Measurements from ENCODE around the gene ITGB1.
"Not testable (repeated sequence)": the region's sequence is repeated elsewhere in the genome, so short reads cannot be mapped to it uniquely, and the experiment has no call there.

The ITGB1 gene

DNA sequence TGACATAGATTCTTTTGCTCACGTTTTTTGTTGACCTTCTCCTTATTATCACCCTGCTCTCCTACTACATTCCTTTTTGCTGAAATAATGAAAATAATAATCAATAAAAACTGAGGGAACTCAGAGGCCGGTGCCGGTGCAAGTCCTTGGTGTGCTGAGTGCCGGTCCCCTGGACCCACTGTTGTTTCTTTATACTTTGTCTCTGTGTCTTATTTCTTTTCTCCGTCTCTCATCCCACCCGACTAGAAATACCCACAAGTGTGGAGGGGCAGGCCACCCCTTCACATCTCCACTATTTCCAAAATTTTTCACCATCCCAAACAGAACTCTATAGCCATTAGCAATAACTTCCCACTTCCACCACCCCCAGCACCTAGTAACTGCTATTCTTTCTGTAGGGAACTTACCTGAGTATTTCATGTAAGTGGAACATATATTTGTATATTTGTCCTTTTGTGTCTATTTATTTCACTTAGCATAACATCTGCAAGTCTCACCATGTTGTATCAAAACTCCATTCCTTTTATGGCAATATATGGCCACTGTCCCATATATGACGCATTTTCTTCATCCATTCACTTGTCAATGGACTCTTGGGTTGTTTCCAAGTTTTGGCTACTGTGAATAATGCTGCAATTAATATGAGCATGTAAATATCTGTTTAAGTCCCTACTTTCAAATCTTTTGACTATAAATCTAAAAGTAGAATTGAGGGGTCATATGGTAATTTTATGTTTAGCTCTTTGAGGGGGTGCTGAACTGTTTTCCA is 62.6 kb downstream of the ITGB1 start:
- H3K36me3 ChIP-seq (ENCODE audit: control insufficient read depth in 2 of 2, insufficient read depth in 2 of 2, low read length in 2 of 2): peaks cover 7 to 12% of the 10 kb centered on the region in 2 donors
- not testable (repeated sequence) for H3K4me3 ChIP-seq (ENCODE audit: low read length in 2 of 2); H3K4me1 ChIP-seq (ENCODE audit: control insufficient read depth in 2 of 2, insufficient read depth in 2 of 2, low read length in 2 of 2); H3K9me3 ChIP-seq (ENCODE audit: control insufficient read depth in 2 of 2, low read length in 2 of 2); H3K27me3 ChIP-seq (ENCODE audit: control insufficient read depth in 2 of 2, insufficient read depth in 2 of 2, low read length in 2 of 2); H3K27ac ChIP-seq (ENCODE audit: low read depth in 2 of 2, low read length in 2 of 2); H3K9ac ChIP-seq (ENCODE audit: low read depth in 1 of 2, low read length in 2 of 2)

DNA sequence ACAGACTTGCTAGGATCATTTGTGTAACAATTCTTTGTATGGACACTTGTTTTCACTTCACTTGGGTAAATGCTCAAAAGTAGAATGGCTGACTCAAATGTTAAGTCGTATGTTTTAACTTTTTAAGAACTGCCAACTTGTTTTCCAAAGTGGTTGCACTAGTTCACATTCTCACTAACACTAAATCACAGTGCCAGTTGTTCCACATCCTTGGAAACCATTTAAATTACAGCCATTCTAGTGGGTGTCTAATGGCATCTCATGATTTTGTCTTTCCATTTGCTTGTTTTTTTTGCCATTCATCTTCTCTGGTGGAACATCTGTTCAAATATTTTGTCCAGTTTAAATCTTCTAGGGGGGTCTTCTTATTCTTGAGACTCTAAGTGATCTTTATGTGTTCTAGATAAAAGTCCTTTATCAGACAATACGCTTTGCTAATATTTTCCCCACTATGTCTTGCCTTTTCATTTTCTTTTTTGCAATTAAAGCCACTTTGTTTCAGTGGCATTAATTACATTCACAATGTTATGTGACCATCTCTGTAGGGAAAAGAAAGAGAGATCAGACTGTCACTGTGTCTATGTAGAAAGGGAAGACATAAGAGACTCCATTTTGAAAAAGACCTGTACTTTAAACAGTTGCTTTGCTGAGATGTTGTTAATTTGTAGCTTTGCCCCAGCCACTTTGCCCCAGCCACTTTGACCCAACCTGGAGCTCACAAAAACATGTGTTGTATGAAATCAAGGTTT is 63.9 kb downstream of the ITGB1 start:
- H3K4me3 ChIP-seq (ENCODE audit: low read length in 2 of 2): no peak overlapping the region

DNA sequence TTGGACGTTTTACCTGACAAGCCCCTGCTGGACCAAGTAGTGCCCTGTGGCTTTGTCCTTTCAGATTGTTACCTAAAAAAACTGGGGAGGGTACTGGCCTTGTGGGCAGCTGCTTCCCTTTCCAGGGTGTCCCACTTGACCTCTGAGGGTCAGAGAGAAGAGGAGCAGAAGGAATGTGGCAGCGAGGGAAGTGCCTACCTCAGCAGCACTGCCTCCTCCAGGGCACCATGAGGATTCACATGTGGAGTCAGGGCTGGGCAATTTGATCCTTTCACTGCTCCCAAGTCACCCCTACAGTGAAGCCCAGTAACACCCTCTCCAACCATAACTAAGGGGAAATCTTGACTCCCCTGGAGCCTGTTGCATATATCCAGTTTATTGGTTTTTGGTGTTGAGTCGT is 64.6 kb downstream of the ITGB1 start:
- no peaks in the 10 kb centered on the region for H3K4me1 ChIP-seq (ENCODE audit: control insufficient read depth in 2 of 2, insufficient read depth in 2 of 2, low read length in 2 of 2)
- H3K9ac ChIP-seq (ENCODE audit: low read depth in 1 of 2, low read length in 2 of 2): no peak overlapping the region
- H3K27me3 ChIP-seq (ENCODE audit: control insufficient read depth in 2 of 2, insufficient read depth in 2 of 2, low read length in 2 of 2): no peaks in the 10 kb centered on the region
- H3K4me3 ChIP-seq (ENCODE audit: low read length in 2 of 2): no peak overlapping the region
- peaks cover 5 to 7% of the 10 kb centered on the region in 2 donors for H3K36me3 ChIP-seq (ENCODE audit: control insufficient read depth in 2 of 2, insufficient read depth in 2 of 2, low read length in 2 of 2)
- no peaks in the 10 kb centered on the region for H3K9me3 ChIP-seq (ENCODE audit: control insufficient read depth in 2 of 2, low read length in 2 of 2)
- H3K27ac ChIP-seq (ENCODE audit: low read depth in 2 of 2, low read length in 2 of 2): no peak overlapping the region

More for the DNA sequence above, 63.9 kb downstream of the ITGB1 start:
- no peaks in the 10 kb centered on the region for H3K9me3 ChIP-seq (ENCODE audit: control insufficient read depth in 2 of 2, low read length in 2 of 2)
- no peak overlapping the region for H3K9ac ChIP-seq (ENCODE audit: low read depth in 1 of 2, low read length in 2 of 2)
- H3K36me3 ChIP-seq (ENCODE audit: control insufficient read depth in 2 of 2, insufficient read depth in 2 of 2, low read length in 2 of 2): peaks cover 7% of the 10 kb centered on the region in 2 donors
- no peaks in the 10 kb centered on the region for H3K4me1 ChIP-seq (ENCODE audit: control insufficient read depth in 2 of 2, insufficient read depth in 2 of 2, low read length in 2 of 2)
- H3K27ac ChIP-seq (ENCODE audit: low read depth in 2 of 2, low read length in 2 of 2): no peak overlapping the region
- no peaks in the 10 kb centered on the region for H3K27me3 ChIP-seq (ENCODE audit: control insufficient read depth in 2 of 2, insufficient read depth in 2 of 2, low read length in 2 of 2)

DNA sequence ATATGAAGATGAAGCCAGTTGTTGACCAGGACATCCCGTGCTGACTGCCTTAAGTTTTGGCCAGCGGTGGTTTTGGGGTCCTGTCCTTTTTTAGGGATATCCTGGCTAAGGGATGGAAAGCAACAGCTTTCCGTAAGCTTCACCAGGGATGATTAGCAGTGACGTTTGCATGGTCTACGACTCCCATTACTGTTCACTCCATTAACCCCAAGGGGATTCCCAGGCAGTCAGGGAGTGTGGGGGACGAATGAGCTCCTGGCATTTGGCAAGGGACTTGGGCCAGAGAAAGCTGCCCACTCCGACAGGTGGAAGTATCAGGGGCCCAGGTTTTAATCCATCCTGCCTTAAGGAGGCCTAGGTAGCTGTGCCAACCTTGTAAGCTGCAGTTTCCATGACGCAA is 66.8 kb downstream of the ITGB1 start:
- Histone ChIP-seq H3K9me3 (ENCODE audit: control insufficient read depth in 2 of 2, low read length in 2 of 2) (no peaks in the 10 kb centered on the region), H3K27ac (ENCODE audit: low read depth in 2 of 2, low read length in 2 of 2) (no peak overlapping the region), H3K9ac (ENCODE audit: low read depth in 1 of 2, low read length in 2 of 2) (no peak overlapping the region), H3K4me3 (ENCODE audit: low read length in 2 of 2) (no peak overlapping the region), H3K4me1 (ENCODE audit: control insufficient read depth in 2 of 2, insufficient read depth in 2 of 2, low read length in 2 of 2) (no peaks in the 10 kb centered on the region), H3K27me3 (ENCODE audit: control insufficient read depth in 2 of 2, insufficient read depth in 2 of 2, low read length in 2 of 2) (no peaks in the 10 kb centered on the region), H3K36me3 (ENCODE audit: control insufficient read depth in 2 of 2, insufficient read depth in 2 of 2, low read length in 2 of 2) (peaks cover 0 to under 1% of the 10 kb centered on the region in 2 donors)

DNA sequence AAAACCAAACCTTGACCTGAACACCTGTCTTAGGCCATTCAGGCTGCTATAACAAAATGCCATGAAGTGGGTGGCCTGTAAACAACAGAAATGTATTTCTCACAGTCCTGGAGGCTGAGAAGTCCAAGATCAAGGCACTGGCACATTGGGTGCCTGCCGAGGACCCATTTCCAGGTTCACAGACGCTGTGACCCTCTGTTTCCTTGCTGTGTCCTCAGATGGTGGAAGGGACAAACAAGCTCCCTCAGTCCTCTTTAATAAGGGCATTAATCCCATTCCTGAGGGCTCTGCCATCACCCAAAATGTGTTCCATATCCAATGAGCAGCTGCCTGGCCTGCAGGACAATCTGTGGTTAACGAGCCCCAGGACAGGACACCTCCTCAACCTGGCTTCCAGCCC is 67.6 kb downstream of the ITGB1 start:
- H3K36me3 ChIP-seq (ENCODE audit: control insufficient read depth in 2 of 2, insufficient read depth in 2 of 2, low read length in 2 of 2): no peaks in the 10 kb centered on the region
- H3K27ac ChIP-seq (ENCODE audit: low read depth in 2 of 2, low read length in 2 of 2): no peak overlapping the region
- H3K9ac ChIP-seq (ENCODE audit: low read depth in 1 of 2, low read length in 2 of 2): no peak overlapping the region
- no peaks in the 10 kb centered on the region for H3K9me3 ChIP-seq (ENCODE audit: control insufficient read depth in 2 of 2, low read length in 2 of 2)
- no peaks in the 10 kb centered on the region for H3K4me1 ChIP-seq (ENCODE audit: control insufficient read depth in 2 of 2, insufficient read depth in 2 of 2, low read length in 2 of 2)
- no peaks in the 10 kb centered on the region for H3K27me3 ChIP-seq (ENCODE audit: control insufficient read depth in 2 of 2, insufficient read depth in 2 of 2, low read length in 2 of 2)
- no peak overlapping the region for H3K4me3 ChIP-seq (ENCODE audit: low read length in 2 of 2)

DNA sequence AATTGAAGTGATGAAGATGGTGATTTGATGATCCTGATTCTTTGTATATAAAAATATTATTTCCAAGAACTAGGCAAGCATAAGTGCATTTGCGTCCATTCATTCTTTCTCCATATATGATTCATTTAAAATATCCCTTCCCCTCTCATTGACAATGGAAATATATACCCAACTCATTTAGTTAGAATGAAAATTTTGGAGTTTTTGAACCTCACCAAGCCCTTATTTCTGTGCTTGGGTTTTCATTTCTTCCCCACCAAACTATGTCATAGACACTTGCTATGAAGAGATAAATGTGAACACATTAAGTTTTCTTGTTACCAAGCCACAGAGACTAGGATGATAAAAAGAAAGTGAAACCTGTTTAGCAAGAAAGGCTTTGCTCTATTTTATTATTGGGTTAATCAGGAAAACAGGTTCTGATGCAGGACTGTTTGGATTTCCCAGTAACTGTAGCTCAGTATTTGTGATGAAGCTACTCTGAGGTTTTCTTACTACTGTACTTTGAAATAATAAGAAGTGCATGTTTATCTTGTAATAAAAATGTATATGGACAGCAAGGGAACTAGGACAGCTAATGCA is 68.3 kb downstream of the ITGB1 start:
- Histone ChIP-seq H3K4me3 (ENCODE audit: low read length in 2 of 2) (no peak overlapping the region), H3K9me3 (ENCODE audit: control insufficient read depth in 2 of 2, low read length in 2 of 2) (no peaks in the 10 kb centered on the region), H3K27ac (ENCODE audit: low read depth in 2 of 2, low read length in 2 of 2) (no peak overlapping the region), H3K27me3 (ENCODE audit: control insufficient read depth in 2 of 2, insufficient read depth in 2 of 2, low read length in 2 of 2) (no peaks in the 10 kb centered on the region), H3K36me3 (ENCODE audit: control insufficient read depth in 2 of 2, insufficient read depth in 2 of 2, low read length in 2 of 2) (no peaks in the 10 kb centered on the region), H3K4me1 (ENCODE audit: control insufficient read depth in 2 of 2, insufficient read depth in 2 of 2, low read length in 2 of 2) (no peaks in the 10 kb centered on the region), H3K9ac (ENCODE audit: low read depth in 1 of 2, low read length in 2 of 2) (no peak overlapping the region)

DNA sequence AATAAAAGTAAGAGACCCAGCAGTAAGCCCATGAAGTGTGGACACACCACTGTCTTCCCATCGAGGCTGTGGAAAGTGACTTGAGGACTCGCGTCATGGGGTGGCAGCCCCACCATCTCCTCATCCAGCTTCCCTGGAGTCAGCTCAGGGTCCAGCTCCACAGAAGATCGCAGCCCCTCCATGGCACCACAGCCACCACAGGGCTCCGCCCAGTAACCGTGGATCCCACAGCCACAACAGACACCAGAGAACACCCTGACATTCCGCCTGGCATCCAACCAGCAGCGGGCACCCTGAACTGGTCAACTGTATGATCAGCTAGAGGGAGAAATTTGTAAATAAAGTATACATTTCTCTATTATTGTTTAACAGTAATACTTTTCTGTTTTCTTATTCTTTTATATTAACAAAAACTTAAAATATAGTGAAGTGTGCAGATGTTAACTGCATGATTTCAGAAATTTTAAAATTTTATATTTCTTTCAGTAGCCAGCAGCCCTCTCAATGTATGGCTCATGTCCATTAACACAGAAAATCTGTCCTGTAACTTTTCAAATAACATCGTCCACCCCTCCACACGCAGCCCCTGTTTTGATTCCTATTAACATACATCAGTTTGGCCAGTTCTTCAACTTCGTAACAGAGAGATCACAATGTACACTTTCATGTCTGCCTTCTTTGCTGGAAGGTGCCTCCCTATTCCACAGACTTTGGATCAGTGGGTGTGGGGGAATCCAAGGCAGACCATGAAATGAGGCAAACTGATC is 69.7 kb downstream of the ITGB1 start:
- no peaks in the 10 kb centered on the region for H3K4me1 ChIP-seq (ENCODE audit: control insufficient read depth in 2 of 2, insufficient read depth in 2 of 2, low read length in 2 of 2)
- no peaks in the 10 kb centered on the region for H3K36me3 ChIP-seq (ENCODE audit: control insufficient read depth in 2 of 2, insufficient read depth in 2 of 2, low read length in 2 of 2)
- no peak overlapping the region for H3K27ac ChIP-seq (ENCODE audit: low read depth in 2 of 2, low read length in 2 of 2)
- no peaks in the 10 kb centered on the region for H3K9me3 ChIP-seq (ENCODE audit: control insufficient read depth in 2 of 2, low read length in 2 of 2)
- H3K4me3 ChIP-seq (ENCODE audit: low read length in 2 of 2): no peak overlapping the region
- H3K27me3 ChIP-seq (ENCODE audit: control insufficient read depth in 2 of 2, insufficient read depth in 2 of 2, low read length in 2 of 2): no peaks in the 10 kb centered on the region
- no peak overlapping the region for H3K9ac ChIP-seq (ENCODE audit: low read depth in 1 of 2, low read length in 2 of 2)

DNA sequence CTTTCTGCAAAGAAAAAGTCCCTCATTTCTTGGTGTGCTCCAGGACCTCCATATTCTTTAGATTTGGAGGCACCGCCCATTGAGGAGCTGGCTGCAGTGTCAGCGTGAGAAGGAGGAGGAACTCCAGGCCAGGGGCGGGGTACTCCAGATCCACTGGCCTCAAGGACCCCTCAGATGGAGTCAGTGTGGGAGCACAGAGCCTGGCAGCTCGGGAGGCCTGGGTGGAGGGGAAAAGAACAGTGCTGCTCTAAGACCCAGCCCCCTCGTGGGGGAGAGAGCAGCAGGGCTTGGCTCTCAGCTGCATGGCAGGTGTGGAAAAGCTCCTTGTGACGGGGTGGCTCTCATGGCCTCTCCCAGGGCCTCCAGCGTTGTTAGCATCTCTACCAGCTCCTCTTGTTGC is 70.5 kb downstream of the ITGB1 start:
- H3K4me3 ChIP-seq (ENCODE audit: low read length in 2 of 2): no peak overlapping the region

DNA sequence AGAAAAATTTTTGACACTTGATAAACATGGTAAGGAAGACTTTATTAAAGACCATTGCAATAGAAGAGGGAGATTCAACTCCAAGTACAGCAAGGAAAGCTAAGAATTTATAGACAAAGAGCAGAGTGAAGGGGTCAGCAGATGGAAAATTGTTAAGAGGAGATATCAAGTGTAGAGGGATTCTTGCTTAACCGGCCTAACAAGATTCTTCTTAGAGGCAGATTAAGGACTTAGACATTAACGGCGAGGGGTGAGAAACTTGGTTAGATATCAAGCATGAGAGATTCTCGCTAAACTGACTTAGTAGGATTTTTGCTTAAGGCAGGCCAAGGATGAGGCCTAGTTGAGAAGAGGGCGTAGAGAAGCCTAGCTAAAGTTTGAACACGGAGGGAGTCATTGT is 76.0 kb downstream of the ITGB1 start:
- Histone ChIP-seq H3K27ac (ENCODE audit: low read depth in 2 of 2, low read length in 2 of 2) (no peak overlapping the region), H3K36me3 (ENCODE audit: control insufficient read depth in 2 of 2, insufficient read depth in 2 of 2, low read length in 2 of 2) (no peaks in the 10 kb centered on the region), H3K27me3 (ENCODE audit: control insufficient read depth in 2 of 2, insufficient read depth in 2 of 2, low read length in 2 of 2) (no peaks in the 10 kb centered on the region), H3K4me3 (ENCODE audit: low read length in 2 of 2) (no peak overlapping the region), H3K9ac (ENCODE audit: low read depth in 1 of 2, low read length in 2 of 2) (no peak overlapping the region), H3K9me3 (ENCODE audit: control insufficient read depth in 2 of 2, low read length in 2 of 2) (no peaks in the 10 kb centered on the region), H3K4me1 (ENCODE audit: control insufficient read depth in 2 of 2, insufficient read depth in 2 of 2, low read length in 2 of 2) (no peaks in the 10 kb centered on the region)

More for the DNA sequence above, 70.5 kb downstream of the ITGB1 start:
- no peaks in the 10 kb centered on the region for H3K27me3 ChIP-seq (ENCODE audit: control insufficient read depth in 2 of 2, insufficient read depth in 2 of 2, low read length in 2 of 2)
- no peaks in the 10 kb centered on the region for H3K4me1 ChIP-seq (ENCODE audit: control insufficient read depth in 2 of 2, insufficient read depth in 2 of 2, low read length in 2 of 2)
- H3K27ac ChIP-seq (ENCODE audit: low read depth in 2 of 2, low read length in 2 of 2): no peak overlapping the region
- H3K9me3 ChIP-seq (ENCODE audit: control insufficient read depth in 2 of 2, low read length in 2 of 2): no peaks in the 10 kb centered on the region
- no peak overlapping the region for H3K9ac ChIP-seq (ENCODE audit: low read depth in 1 of 2, low read length in 2 of 2)
- H3K36me3 ChIP-seq (ENCODE audit: control insufficient read depth in 2 of 2, insufficient read depth in 2 of 2, low read length in 2 of 2): no peaks in the 10 kb centered on the region

DNA sequence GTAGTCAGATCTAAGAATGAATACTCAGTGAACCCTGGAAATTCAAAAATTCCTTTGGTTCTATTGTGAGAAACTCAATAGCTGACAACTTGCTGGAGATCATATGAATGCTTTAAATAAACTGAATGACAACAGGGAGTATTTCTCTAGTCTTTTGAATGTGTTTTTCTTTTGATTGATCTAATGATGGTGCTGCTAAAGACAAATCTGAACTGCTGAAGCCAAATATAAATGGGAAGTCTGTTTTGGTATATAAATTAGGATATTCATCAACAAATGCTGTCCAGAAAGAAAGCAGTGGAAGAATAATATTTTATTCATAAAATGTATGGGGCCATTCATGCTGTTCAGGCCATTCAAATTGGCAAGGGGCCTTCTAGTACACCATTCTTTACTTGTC is 79.4 kb downstream of the ITGB1 start:
- Histone ChIP-seq H3K27me3 (ENCODE audit: control insufficient read depth in 2 of 2, insufficient read depth in 2 of 2, low read length in 2 of 2) (no peaks in the 10 kb centered on the region), H3K36me3 (ENCODE audit: control insufficient read depth in 2 of 2, insufficient read depth in 2 of 2, low read length in 2 of 2) (no peaks in the 10 kb centered on the region), H3K4me1 (ENCODE audit: control insufficient read depth in 2 of 2, insufficient read depth in 2 of 2, low read length in 2 of 2) (no peaks in the 10 kb centered on the region), H3K9me3 (ENCODE audit: control insufficient read depth in 2 of 2, low read length in 2 of 2) (no peaks in the 10 kb centered on the region), H3K4me3 (ENCODE audit: low read length in 2 of 2) (no peak overlapping the region), H3K27ac (ENCODE audit: low read depth in 2 of 2, low read length in 2 of 2) (no peak overlapping the region), H3K9ac (ENCODE audit: low read depth in 1 of 2, low read length in 2 of 2) (no peak overlapping the region)
